Measurements from ENCODE around the gene RILPL2. TPM values are rescaled to one million over a fixed set of nuclear protein-coding genes. Genes with fewer than 3 reads are reported as not detected.

Gene RILPL2
- total RNA-seq, 1 donor from 2014 or later = 0.10 TPM

DNA sequence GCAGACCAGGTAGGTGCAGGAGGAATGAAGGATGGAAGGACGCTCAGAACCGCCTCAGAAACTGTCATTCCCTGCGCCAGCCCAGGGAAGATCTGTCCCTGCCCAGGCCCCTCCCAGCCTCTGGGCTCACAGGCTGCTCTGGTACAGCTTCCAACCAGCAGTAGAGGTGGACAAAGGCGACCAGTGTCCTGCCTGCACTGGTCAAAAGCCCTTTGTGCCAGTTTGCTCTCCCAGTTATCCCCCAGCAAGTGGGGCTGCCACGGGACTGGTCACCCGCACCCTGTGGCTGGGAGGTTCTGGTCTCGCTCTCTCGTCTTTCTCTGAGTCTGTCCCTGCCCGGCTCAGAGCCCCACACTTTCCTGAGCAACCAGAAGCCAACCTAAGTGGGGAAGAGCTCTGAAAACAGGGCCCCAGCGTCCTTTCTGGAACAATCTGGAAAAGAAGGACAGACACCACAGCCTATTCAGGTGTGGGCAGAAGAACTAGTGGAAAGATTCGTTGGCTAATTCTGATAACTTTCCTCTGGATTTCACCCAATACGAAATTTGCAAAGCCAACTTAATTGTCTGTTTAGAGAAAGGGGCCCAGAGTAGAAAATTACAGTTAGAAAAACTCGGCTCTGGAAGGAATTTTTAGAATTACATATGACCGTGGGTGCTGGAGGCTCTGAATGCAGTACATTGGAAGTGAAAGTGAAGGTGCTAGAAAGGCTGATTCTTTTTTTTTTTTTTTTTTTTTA is 43.1 kb upstream of the RILPL2 start:
- H3K36me3 Mint-ChIP-seq (ENCODE audit: unreplicated experiment) = no peaks in the 10 kb centered on the region
- DNase-seq = no peak
- no peak overlapping the region for H3K4me3 Mint-ChIP-seq (ENCODE audit: unreplicated experiment)
- H3K27ac Mint-ChIP-seq (ENCODE audit: unreplicated experiment) = no peak overlapping the region
- no peaks in the 10 kb centered on the region for H3K27me3 Mint-ChIP-seq (ENCODE audit: unreplicated experiment)
- peaks cover 2% of the 10 kb centered on the region for H3K9me3 Mint-ChIP-seq (ENCODE audit: unreplicated experiment)
- H3K4me1 Mint-ChIP-seq (ENCODE audit: low read depth, unreplicated experiment) = no peaks in the 10 kb centered on the region
- TF ChIP-seq, protein P1, sequence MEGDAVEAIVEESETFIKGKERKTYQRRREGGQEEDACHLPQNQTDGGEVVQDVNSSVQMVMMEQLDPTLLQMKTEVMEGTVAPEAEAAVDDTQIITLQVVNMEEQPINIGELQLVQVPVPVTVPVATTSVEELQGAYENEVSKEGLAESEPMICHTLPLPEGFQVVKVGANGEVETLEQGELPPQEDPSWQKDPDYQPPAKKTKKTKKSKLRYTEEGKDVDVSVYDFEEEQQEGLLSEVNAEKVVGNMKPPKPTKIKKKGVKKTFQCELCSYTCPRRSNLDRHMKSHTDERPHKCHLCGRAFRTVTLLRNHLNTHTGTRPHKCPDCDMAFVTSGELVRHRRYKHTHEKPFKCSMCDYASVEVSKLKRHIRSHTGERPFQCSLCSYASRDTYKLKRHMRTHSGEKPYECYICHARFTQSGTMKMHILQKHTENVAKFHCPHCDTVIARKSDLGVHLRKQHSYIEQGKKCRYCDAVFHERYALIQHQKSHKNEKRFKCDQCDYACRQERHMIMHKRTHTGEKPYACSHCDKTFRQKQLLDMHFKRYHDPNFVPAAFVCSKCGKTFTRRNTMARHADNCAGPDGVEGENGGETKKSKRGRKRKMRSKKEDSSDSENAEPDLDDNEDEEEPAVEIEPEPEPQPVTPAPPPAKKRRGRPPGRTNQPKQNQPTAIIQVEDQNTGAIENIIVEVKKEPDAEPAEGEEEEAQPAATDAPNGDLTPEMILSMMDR (IDR thresholded peaks at IDR 0.05; ENCODE audit: partially characterized antibody, unreplicated experiment) = no peak

- Mint-ChIP-seq H3K4me1 (ENCODE audit: low read depth, unreplicated experiment) (no peaks in the 10 kb centered on the region), H3K9me3 (ENCODE audit: unreplicated experiment) (no peaks in the 10 kb centered on the region), H3K27me3 (ENCODE audit: unreplicated experiment) (no peaks in the 10 kb centered on the region), H3K36me3 (ENCODE audit: unreplicated experiment) (no peaks in the 10 kb centered on the region), H3K4me3 (ENCODE audit: unreplicated experiment) (no peak overlapping the region), H3K27ac (ENCODE audit: unreplicated experiment) (no peak overlapping the region)
- no peak for DNase-seq
- TF ChIP-seq, protein P1 (IDR thresholded peaks at IDR 0.05; ENCODE audit: partially characterized antibody, unreplicated experiment) = no peak
Observed at GRCh38 chr12:123478762-123479161, 42.3 kb upstream of the RILPL2 start.

DNA sequence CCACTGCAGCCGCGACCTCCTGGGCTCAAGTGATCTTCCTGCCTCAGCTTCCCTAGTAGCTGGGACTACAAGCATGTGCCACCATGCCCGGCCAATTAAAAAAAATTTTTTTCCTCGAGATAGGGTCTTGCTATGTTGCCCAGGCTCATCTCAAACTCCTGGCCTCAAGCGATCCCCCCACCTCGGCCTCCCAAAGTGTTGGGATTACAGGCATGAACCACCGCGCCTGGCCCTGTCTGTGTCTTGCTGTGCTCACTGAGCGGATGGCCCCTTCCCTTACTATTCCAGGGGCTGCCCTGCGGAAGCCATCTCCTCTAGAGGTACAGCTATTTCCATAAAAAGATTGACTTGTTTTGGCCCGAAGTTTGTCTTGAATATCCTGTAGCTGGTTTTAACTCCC is 41.6 kb upstream of the RILPL2 start:
- Mint-ChIP-seq H3K9me3 (ENCODE audit: unreplicated experiment) (no peaks in the 10 kb centered on the region), H3K27me3 (ENCODE audit: unreplicated experiment) (no peaks in the 10 kb centered on the region), H3K4me3 (ENCODE audit: unreplicated experiment) (no peak overlapping the region), H3K36me3 (ENCODE audit: unreplicated experiment) (no peaks in the 10 kb centered on the region), H3K27ac (ENCODE audit: unreplicated experiment) (no peak overlapping the region), H3K4me1 (ENCODE audit: low read depth, unreplicated experiment) (no peaks in the 10 kb centered on the region)
- TF ChIP-seq, protein P1 (IDR thresholded peaks at IDR 0.05; ENCODE audit: partially characterized antibody, unreplicated experiment) = no peak
- no peak for DNase-seq

GRCh38 chr12:123475246-123475703 is 38.8 kb upstream of the RILPL2 start:
- Mint-ChIP-seq H3K9me3 (ENCODE audit: unreplicated experiment) (no peaks in the 10 kb centered on the region), H3K4me1 (ENCODE audit: low read depth, unreplicated experiment) (no peaks in the 10 kb centered on the region), H3K27me3 (ENCODE audit: unreplicated experiment) (no peaks in the 10 kb centered on the region), H3K36me3 (ENCODE audit: unreplicated experiment) (no peaks in the 10 kb centered on the region), H3K27ac (ENCODE audit: unreplicated experiment) (no peak overlapping the region), H3K4me3 (ENCODE audit: unreplicated experiment) (no peak overlapping the region)
- no peak for DNase-seq
- TF ChIP-seq, protein P1 (IDR thresholded peaks at IDR 0.05; ENCODE audit: partially characterized antibody, unreplicated experiment) = no peak

GRCh38 chr12:123474485-123475245 is 38.2 kb upstream of the RILPL2 start:
- Mint-ChIP-seq H3K36me3 (ENCODE audit: unreplicated experiment) (no peaks in the 10 kb centered on the region), H3K4me3 (ENCODE audit: unreplicated experiment) (no peak overlapping the region), H3K9me3 (ENCODE audit: unreplicated experiment) (no peaks in the 10 kb centered on the region), H3K4me1 (ENCODE audit: low read depth, unreplicated experiment) (no peaks in the 10 kb centered on the region), H3K27me3 (ENCODE audit: unreplicated experiment) (no peaks in the 10 kb centered on the region), H3K27ac (ENCODE audit: unreplicated experiment) (no peak overlapping the region)
- TF ChIP-seq, protein P1 (IDR thresholded peaks at IDR 0.05; ENCODE audit: partially characterized antibody, unreplicated experiment) = no peak
- DNase-seq = no peak
